GM12878 (cell line): Measurements from ENCODE around the gene SLX4IP. TPM values are rescaled to one million over a fixed set of nuclear protein-coding genes. Genes with fewer than 3 reads are reported as not detected.

Experiments used
- ATAC-seq: fragments of 200-7000 bp; cut with Tn5 transposase; 3 replicates; pipeline ENCODE4 v1.9.1; 2020; ENCODE audit warnings: mild to moderate bottlenecking, moderate library complexity
- BruUV-seq: library from RNA; stranded (reverse); fragments of 400-500 nt; replicated peaks from 2 replicates; lab custom pipeline; 2021; lab: Mats Ljungman, UMichigan
- CTCF ChIA-PET: fragments of 300-600 bp; sonication (Branson Sonifier 250); formaldehyde crosslinking; extraction: SDS; loops from one replicate; lab custom pipeline; 2021; ENCODE audit warnings: inconsistent platforms; lab: Yijun Ruan, JAX
- POLR2A ChIA-PET: fragments of 350-600 bp; formaldehyde crosslinking; extraction: SDS; loops from one replicate; lab custom pipeline; 2021; ENCODE audit warnings: inconsistent platforms; lab: Charles Lee
- RAD21 ChIA-PET: fragments of 300-600 bp; sonication (Branson Sonifier 250); formaldehyde crosslinking; loops from one replicate; lab custom pipeline; 2023; ENCODE audit warnings: antibody characterized with exemption; ENCODE audit not compliant: unreplicated experiment; lab: Charles Lee
- SMC1A ChIA-PET: fragments of 300-600 bp; sonication (Branson Sonifier 250); formaldehyde crosslinking; loops from one replicate; lab custom pipeline; 2023; ENCODE audit not compliant: unreplicated experiment, uncharacterized antibody; lab: Charles Lee
- DNase-seq: peaks from one replicate; pipeline ENCODE4 v3.0.0-alpha.2; 2011; ENCODE audit warnings: low read depth, low spot score
- FAIRE-seq: peaks from 3 replicates; lab custom pipeline; 2011; peaks lifted over from hg19 to GRCh38; lab: Jason Lieb, UNC
- H2AFZ ChIP-seq: 2 replicates; pipeline ENCODE4 v1.6.0; 2011; ENCODE audit warnings: low read depth, low read length, control low read depth; ENCODE audit not compliant: control insufficient read depth
- H3K27ac ChIP-seq: 2 replicates; pipeline ENCODE4 v1.5.1; 2011; ENCODE audit warnings: control low read depth; ENCODE audit not compliant: control insufficient read depth, insufficient read depth
- H3K27me3 ChIP-seq, 2 experiments: replicated peaks in 1 of 2; 2 replicates each; pipeline versions ENCODE4 v1.6.0 to v1.6.1; 2011; ENCODE audit warnings: low read length in 1 of 2; ENCODE audit not compliant: control insufficient read depth in 2 of 2, insufficient read depth in 2 of 2
- H3K36me3 ChIP-seq, 2 experiments: 2 replicates each; pipeline ENCODE4 v1.5.1; 2011; ENCODE audit warnings: low read length in 1 of 2; ENCODE audit not compliant: control insufficient read depth in 2 of 2, insufficient read depth in 2 of 2
- H3K4me1 ChIP-seq: 2 replicates; pipeline ENCODE4 v1.6.1; 2011; ENCODE audit warnings: mild to moderate bottlenecking, low read length, moderate library complexity, mixed read lengths; ENCODE audit not compliant: control insufficient read depth, insufficient read depth
- H3K4me2 ChIP-seq: 2 replicates; pipeline ENCODE4 v1.6.0; 2011; ENCODE audit warnings: control low read depth; ENCODE audit not compliant: control insufficient read depth, insufficient read depth
- H3K4me3 ChIP-seq: fragments of 200-600 bp; sonication (generic); 2 replicates; pipeline ENCODE4 v1.5.1; 2016
- H3K79me2 ChIP-seq: 2 replicates; pipeline ENCODE4 v1.6.0; 2011; ENCODE audit warnings: low read length; ENCODE audit not compliant: control insufficient read depth, insufficient read depth
- H3K9ac ChIP-seq: 2 replicates; pipeline ENCODE4 v1.8.0; 2011; ENCODE audit warnings: low read length, control low read depth, mixed read lengths; ENCODE audit not compliant: control insufficient read depth, insufficient read depth
- H3K9me3 ChIP-seq: replicated peaks from 3 replicates; pipeline ENCODE4 v1.5.1; 2011; ENCODE audit warnings: mild to moderate bottlenecking, low read length; ENCODE audit not compliant: control insufficient read depth, insufficient read depth
- H4K20me1 ChIP-seq: 2 replicates; pipeline ENCODE4 v1.6.0; 2011; ENCODE audit not compliant: control insufficient read depth, insufficient read depth
- BCLAF1 ChIP-seq: fragments of 450-650 bp; IDR thresholded peaks from 2 replicates; pipeline ENCODE4 v1.6.1; 2017; ENCODE audit warnings: antibody characterized with exemption, mild to moderate bottlenecking, moderate library complexity
- EED ChIP-seq: sonication (generic); IDR thresholded peaks from 2 replicates; pipeline ENCODE4 v1.6.1; 2016; ENCODE audit warnings: antibody characterized with exemption, low read depth
- IKZF2 ChIP-seq, 2 experiments: fragments of 450-650 bp; IDR thresholded peaks; 2 replicates each; pipeline ENCODE4 v1.6.1; 2017; ENCODE audit warnings: mild to moderate bottlenecking in 2 of 2, moderate library complexity in 2 of 2
- NFXL1 ChIP-seq: fragments of 450-650 bp; IDR thresholded peaks from 2 replicates; pipeline ENCODE4 v1.6.1; 2017; ENCODE audit warnings: antibody characterized with exemption, mild to moderate bottlenecking, borderline replicate concordance
- RB1 ChIP-seq: fragments of 450-650 bp; formaldehyde crosslinking; IDR thresholded peaks from 2 replicates; pipeline ENCODE4 v1.6.1; 2017; ENCODE audit warnings: mild to moderate bottlenecking, borderline replicate concordance
- SP1 ChIP-seq: IDR thresholded peaks from one replicate; pipeline ENCODE4 v1.6.1; 2011; ENCODE audit warnings: low read depth, low read length
- TCF7 ChIP-seq: IDR thresholded peaks from 2 replicates; pipeline ENCODE4 v1.6.1; 2014; ENCODE audit warnings: antibody characterized with exemption, borderline replicate concordance
- WGBS: methylation state at CpG from one replicate; pipeline ENCODE4 v1.1.6; 2016; ENCODE audit warnings: low lambda C conversion rate; ENCODE audit not compliant: insufficient replicate concordance, insufficient coverage; ENCODE audit errors: missing lambda C conversion rate; 5-methylcytosine and 5-hydroxymethylcytosine counted together
- in situ Hi-C: fragments of 300-500 bp; cut with MboI; formaldehyde crosslinking; loops from 9 replicates; pipeline ENCODE4 v1.14.3; 2018; ENCODE audit warnings: mixed read lengths
- intact Hi-C: fragments of 100-400 bp; cut with micrococcal nuclease; formaldehyde crosslinking; loops from one replicate; pipeline ENCODE4 v1.14.2; 2022; ENCODE audit not compliant: unreplicated experiment
- polyA plus RNA-seq, 11 experiments: library from polyadenylated mRNA; depleted of rRNA in 4 of 11; unstranded in 6 of 11; stranded (reverse) in 5 of 11; fragments of >200 nt; fragmentation: Nextera tagmentation in 4 of 11; fragmentation: Illumina TruSeq in 1 of 11; extraction: Ambion mirVana in 4 of 11; extraction: Trizol in 1 of 11; gene quantifications; 1 replicate in 1 of 11; 2 replicates in 10 of 11; pipeline versions ENCODE4 v1.2.1 to v1.2.3, GENCODE V29; 2011 to 2016; ENCODE audit warnings: inconsistent platforms in 2 of 11, missing spikeins in 2 of 11, low read depth in 1 of 11
- total RNA-seq, 4 experiments: library from RNA; depleted of rRNA in 3 of 4; stranded (reverse); fragments of >200 nt in 3 of 4; fragmentation: Illumina TruSeq in 1 of 4; extraction: Trizol in 1 of 4; gene quantifications; 2 replicates each; pipeline versions ENCODE4 v1.2.1 to v1.2.3, GENCODE V29; 2013 to 2021

SLX4IP gene
- total and polyA plus RNA-seq, 10 of the 15 experiments (the other 5 are each of a cell fraction or from before 2014, with no cell fraction given): 2.2 to 11.0 (median 6.3) TPM

- Histone ChIP-seq H3K4me3 (no peak overlapping the region), H3K4me2 (no peak overlapping the region), H3K4me1 (peaks cover 15% of the 10 kb centered on the region), H2AFZ (no peak overlapping the region), H3K27ac (no peak overlapping the region), H3K79me2 (no peaks in the 10 kb centered on the region), H4K20me1 (no peaks in the 10 kb centered on the region), H3K9ac (no peak overlapping the region), H3K9me3 (no peaks in the 10 kb centered on the region), H3K27me3 (no peaks in the 10 kb centered on the region), H3K36me3 (peaks cover 4 to 10% of the 10 kb centered on the region in 2 experiments; a peak in 3 of 4 replicates)
- RAD21 ChIA-PET: interaction anchor here (1.9 kb wide), 1 partner anchor 22 kb away, joined by 5 read pairs; no protein-coding TSS in a partner anchor
- ATAC-seq: peak; percentile 18; the same call in 2 of the 3 replicates
- BruUV-seq: no TSS peak
- WGBS: 61% methylated on average over 8 of the region's 8 CpGs
- no peak for TF ChIP-seq TCF7
- no peak for TF ChIP-seq IKZF2 (IDR thresholded peaks at IDR 0.05)
- no peak for TF ChIP-seq BCLAF1
- TF ChIP-seq NFXL1: no peak
- no peak for TF ChIP-seq SP1
- no peak for TF ChIP-seq EED
- TF ChIP-seq RB1: no peak
- SMC1A ChIA-PET: interaction anchor here (1.1 to 3.2 kb wide), 3 partner anchors 9 to 70 kb away, joined by 3 to 15 read pairs (median 5); no protein-coding TSS in a partner anchor
- intact Hi-C loops: loop anchor here (5.0 to 10.0 kb wide), 2 partner anchors 96 to 674 kb away; no protein-coding TSS in a partner anchor
- POLR2A ChIA-PET: no interaction called here
- no peak for FAIRE-seq
- CTCF ChIA-PET: interaction anchor here (1.2 to 1.4 kb wide), 3 partner anchors 22 to 97 kb away, joined by 3 to 4 read pairs (median 3); no protein-coding TSS in a partner anchor
- peak; percentile 28 for DNase-seq
- in situ Hi-C loops: no loop called here
Observed at GRCh38 chr20:10648651-10649050, 213.5 kb downstream of the SLX4IP start.
